GM21515 (cell line): Measurements from ENCODE around the gene RXRA.

Source experiments
- ATAC-seq: cut with Tn5 transposase; IDR thresholded peaks from one replicate; pipeline ENCODE4 v1.9.1; 2021; ENCODE audit not compliant: unreplicated experiment

RXRA gene

GRCh38 chr9:134325813-134326723, at the start of gene RXRA:
Gene RXRA, plus strand, starts transcription at chr9:134326455. Its CDS starts 177 bp downstream, at chr9:134326632.
- ATAC-seq = no peak

GRCh38 chr9:134278286-134278685, 48.0 kb upstream of the RXRA start:
- ATAC-seq = no peak

- no peak for ATAC-seq
Observed at GRCh38 chr9:134278974-134279640, 47.1 kb upstream of the RXRA start.

- ATAC-seq = no peak
Observed at GRCh38 chr9:134282138-134282650, 44.1 kb upstream of the RXRA start.

- no peak for ATAC-seq
Observed at GRCh38 chr9:134283111-134283515, 43.1 kb upstream of the RXRA start.

GRCh38 chr9:134283692-134284265, 42.5 kb upstream of the RXRA start:
- no peak for ATAC-seq

GRCh38 chr9:134284273-134284672, 42.0 kb upstream of the RXRA start:
- ATAC-seq = no peak

GRCh38 chr9:134284741-134285140, 41.5 kb upstream of the RXRA start:
- no peak for ATAC-seq

GRCh38 chr9:134285215-134285845, 40.9 kb upstream of the RXRA start:
- no peak for ATAC-seq

GRCh38 chr9:134286471-134287245, 39.6 kb upstream of the RXRA start:
- no peak for ATAC-seq

- ATAC-seq = no peak
Observed at GRCh38 chr9:134287591-134288491, 38.4 kb upstream of the RXRA start.

GRCh38 chr9:134288746-134289145, 37.5 kb upstream of the RXRA start:
- ATAC-seq = no peak

GRCh38 chr9:134289241-134289875, 36.9 kb upstream of the RXRA start:
- no peak for ATAC-seq

GRCh38 chr9:134290603-134291451, 35.4 kb upstream of the RXRA start:
- ATAC-seq = no peak

- no peak for ATAC-seq
Observed at GRCh38 chr9:134291452-134291881, 34.8 kb upstream of the RXRA start.

GRCh38 chr9:134291961-134292871, 34.0 kb upstream of the RXRA start:
- no peak for ATAC-seq

GRCh38 chr9:134293031-134293521, 33.2 kb upstream of the RXRA start:
- ATAC-seq = no peak
